GM12878 (cell line): ENCODE data around the gene IRF1. TPM values are rescaled to one million over a fixed set of nuclear protein-coding genes. Genes with fewer than 3 reads are reported as not detected.

Experiments
- ATAC-seq: fragments of 200-7000 bp; cut with Tn5 transposase; 3 replicates; pipeline ENCODE4 v1.9.1; 2020; ENCODE audit warnings: mild to moderate bottlenecking, moderate library complexity
- BruUV-seq: library from RNA; stranded (reverse); fragments of 400-500 nt; replicated peaks from 2 replicates; lab custom pipeline; 2021; lab: Mats Ljungman, UMichigan
- CTCF ChIA-PET: fragments of 300-600 bp; sonication (Branson Sonifier 250); formaldehyde crosslinking; extraction: SDS; loops from one replicate; lab custom pipeline; 2021; ENCODE audit warnings: inconsistent platforms; lab: Yijun Ruan, JAX
- POLR2A ChIA-PET: fragments of 350-600 bp; formaldehyde crosslinking; extraction: SDS; loops from one replicate; lab custom pipeline; 2021; ENCODE audit warnings: inconsistent platforms; lab: Charles Lee
- RAD21 ChIA-PET: fragments of 300-600 bp; sonication (Branson Sonifier 250); formaldehyde crosslinking; loops from one replicate; lab custom pipeline; 2023; ENCODE audit warnings: antibody characterized with exemption; ENCODE audit not compliant: unreplicated experiment; lab: Charles Lee
- SMC1A ChIA-PET: fragments of 300-600 bp; sonication (Branson Sonifier 250); formaldehyde crosslinking; loops from one replicate; lab custom pipeline; 2023; ENCODE audit not compliant: unreplicated experiment, uncharacterized antibody; lab: Charles Lee
- DNase-seq: peaks from one replicate; pipeline ENCODE4 v3.0.0-alpha.2; 2011; ENCODE audit warnings: low read depth, low spot score
- FAIRE-seq: peaks from 3 replicates; lab custom pipeline; 2011; peaks lifted over from hg19 to GRCh38; lab: Jason Lieb, UNC
- H2AFZ ChIP-seq: 2 replicates; pipeline ENCODE4 v1.6.0; 2011; ENCODE audit warnings: low read depth, low read length, control low read depth; ENCODE audit not compliant: control insufficient read depth
- H3K27ac ChIP-seq: 2 replicates; pipeline ENCODE4 v1.5.1; 2011; ENCODE audit warnings: control low read depth; ENCODE audit not compliant: control insufficient read depth, insufficient read depth
- H3K27me3 ChIP-seq, 2 experiments: replicated peaks in 1 of 2; 2 replicates each; pipeline versions ENCODE4 v1.6.0 to v1.6.1; 2011; ENCODE audit warnings: low read length in 1 of 2; ENCODE audit not compliant: control insufficient read depth in 2 of 2, insufficient read depth in 2 of 2
- H3K36me3 ChIP-seq, 2 experiments: 2 replicates each; pipeline ENCODE4 v1.5.1; 2011; ENCODE audit warnings: low read length in 1 of 2; ENCODE audit not compliant: control insufficient read depth in 2 of 2, insufficient read depth in 2 of 2
- H3K4me1 ChIP-seq: 2 replicates; pipeline ENCODE4 v1.6.1; 2011; ENCODE audit warnings: mild to moderate bottlenecking, low read length, moderate library complexity, mixed read lengths; ENCODE audit not compliant: control insufficient read depth, insufficient read depth
- H3K4me2 ChIP-seq: 2 replicates; pipeline ENCODE4 v1.6.0; 2011; ENCODE audit warnings: control low read depth; ENCODE audit not compliant: control insufficient read depth, insufficient read depth
- H3K4me3 ChIP-seq: fragments of 200-600 bp; sonication (generic); 2 replicates; pipeline ENCODE4 v1.5.1; 2016
- H3K79me2 ChIP-seq: 2 replicates; pipeline ENCODE4 v1.6.0; 2011; ENCODE audit warnings: low read length; ENCODE audit not compliant: control insufficient read depth, insufficient read depth
- H3K9ac ChIP-seq: 2 replicates; pipeline ENCODE4 v1.8.0; 2011; ENCODE audit warnings: low read length, control low read depth, mixed read lengths; ENCODE audit not compliant: control insufficient read depth, insufficient read depth
- H3K9me3 ChIP-seq: replicated peaks from 3 replicates; pipeline ENCODE4 v1.5.1; 2011; ENCODE audit warnings: mild to moderate bottlenecking, low read length; ENCODE audit not compliant: control insufficient read depth, insufficient read depth
- H4K20me1 ChIP-seq: 2 replicates; pipeline ENCODE4 v1.6.0; 2011; ENCODE audit not compliant: control insufficient read depth, insufficient read depth
- CREB1 ChIP-seq: IDR thresholded peaks from 2 replicates; pipeline ENCODE4 v1.6.1; 2012; ENCODE audit warnings: low read depth, mild to moderate bottlenecking, inconsistent platforms
- EZH2 ChIP-seq: IDR thresholded peaks from 2 replicates; pipeline ENCODE4 v1.6.1; 2012; ENCODE audit warnings: low read depth, mild to moderate bottlenecking, control low read depth, inconsistent platforms, low read length, borderline replicate concordance; ENCODE audit not compliant: control insufficient read depth
- JUNB ChIP-seq: IDR thresholded peaks from 2 replicates; pipeline ENCODE4 v1.6.1; 2016; ENCODE audit warnings: antibody characterized with exemption, mild to moderate bottlenecking
- JUND ChIP-seq: IDR thresholded peaks from 2 replicates; pipeline ENCODE4 v1.6.1; 2012; ENCODE audit warnings: low read depth, mild to moderate bottlenecking, low read length, improper control_type of control experiment, moderate library complexity
- LARP7 ChIP-seq: fragments of 450-650 bp; IDR thresholded peaks from 2 replicates; pipeline ENCODE4 v1.6.1; 2017; ENCODE audit warnings: mild to moderate bottlenecking
- MYC ChIP-seq: IDR thresholded peaks from 2 replicates; pipeline ENCODE4 v1.6.1; 2011; ENCODE audit warnings: mild to moderate bottlenecking, low read length, moderate library complexity, inconsistent platforms; ENCODE audit not compliant: insufficient read depth, insufficient replicate concordance, insufficient read length, severe bottlenecking
- SMAD5 ChIP-seq: IDR thresholded peaks from 2 replicates; pipeline ENCODE4 v1.6.1; 2016; ENCODE audit warnings: antibody characterized with exemption, low read depth
- TCF12 ChIP-seq: IDR thresholded peaks from 2 replicates; pipeline ENCODE4 v1.6.1; 2011; ENCODE audit warnings: low read depth, mild to moderate bottlenecking, low read length
- ZBED1 ChIP-seq: IDR thresholded peaks from 2 replicates; pipeline ENCODE4 v1.6.1; 2016; ENCODE audit warnings: borderline replicate concordance
- ZBTB40 ChIP-seq: fragments of 450-650 bp; IDR thresholded peaks from 2 replicates; pipeline ENCODE4 v1.6.1; 2016; ENCODE audit warnings: mild to moderate bottlenecking, moderate library complexity, borderline replicate concordance
- ZZZ3 ChIP-seq: IDR thresholded peaks from 2 replicates; pipeline ENCODE4 v1.6.1; 2011; ENCODE audit warnings: low read depth; ENCODE audit not compliant: control insufficient read depth, insufficient read length
- WGBS: methylation state at CpG from one replicate; pipeline ENCODE4 v1.1.6; 2016; ENCODE audit warnings: low lambda C conversion rate; ENCODE audit not compliant: insufficient replicate concordance, insufficient coverage; ENCODE audit errors: missing lambda C conversion rate; 5-methylcytosine and 5-hydroxymethylcytosine counted together
- in situ Hi-C: fragments of 300-500 bp; cut with MboI; formaldehyde crosslinking; loops from 9 replicates; pipeline ENCODE4 v1.14.3; 2018; ENCODE audit warnings: mixed read lengths
- intact Hi-C: fragments of 100-400 bp; cut with micrococcal nuclease; formaldehyde crosslinking; loops from one replicate; pipeline ENCODE4 v1.14.2; 2022; ENCODE audit not compliant: unreplicated experiment
- polyA plus RNA-seq, 11 experiments: library from polyadenylated mRNA; depleted of rRNA in 4 of 11; unstranded in 6 of 11; stranded (reverse) in 5 of 11; fragments of >200 nt; fragmentation: Nextera tagmentation in 4 of 11; fragmentation: Illumina TruSeq in 1 of 11; extraction: Ambion mirVana in 4 of 11; extraction: Trizol in 1 of 11; gene quantifications; 1 replicate in 1 of 11; 2 replicates in 10 of 11; pipeline versions ENCODE4 v1.2.1 to v1.2.3, GENCODE V29; 2011 to 2016; ENCODE audit warnings: inconsistent platforms in 2 of 11, missing spikeins in 2 of 11, low read depth in 1 of 11
- total RNA-seq, 4 experiments: library from RNA; depleted of rRNA in 3 of 4; stranded (reverse); fragments of >200 nt in 3 of 4; fragmentation: Illumina TruSeq in 1 of 4; extraction: Trizol in 1 of 4; gene quantifications; 2 replicates each; pipeline versions ENCODE4 v1.2.1 to v1.2.3, GENCODE V29; 2013 to 2021
- TF ChIP-seq, protein P1 (sequence below): IDR thresholded peaks from 2 replicates; pipeline ENCODE4 v1.6.1; 2012; ENCODE audit warnings: low read depth, low read length, improper control_type of control experiment
- TF ChIP-seq, protein P2 (sequence below): fragments of 450-650 bp; IDR thresholded peaks from 2 replicates; pipeline ENCODE4 v1.6.1; 2017; ENCODE audit warnings: borderline replicate concordance

The IRF1 gene
- total and polyA plus RNA-seq, 10 of the 15 experiments (the other 5 are each of a cell fraction or from before 2014, with no cell fraction given) = 6.9 to 68.0 (median 49.6) TPM

DNA sequence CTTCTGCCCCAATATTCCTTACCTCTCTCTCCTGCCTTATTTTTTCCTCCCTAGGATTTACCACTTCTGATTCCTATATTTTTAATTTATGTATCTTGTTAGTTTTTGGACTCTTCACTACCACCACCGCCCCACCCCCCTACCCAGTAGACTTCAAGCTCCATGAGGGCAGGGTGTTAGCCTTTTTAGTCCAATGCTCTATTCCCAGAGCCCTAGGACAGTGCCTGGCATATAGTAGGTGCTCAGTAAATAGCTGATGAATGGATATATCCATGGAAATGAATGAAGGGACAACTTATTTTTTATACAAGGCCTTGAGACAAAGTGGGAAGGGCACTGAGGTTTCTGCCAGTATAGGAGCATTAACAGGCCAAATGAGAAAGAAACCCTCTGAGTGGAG, 41.5 kb downstream of the IRF1 start (continued):
- TF ChIP-seq, protein P1, sequence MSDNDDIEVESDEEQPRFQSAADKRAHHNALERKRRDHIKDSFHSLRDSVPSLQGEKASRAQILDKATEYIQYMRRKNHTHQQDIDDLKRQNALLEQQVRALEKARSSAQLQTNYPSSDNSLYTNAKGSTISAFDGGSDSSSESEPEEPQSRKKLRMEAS = no peak
- TF ChIP-seq ZZZ3 (no peak), ZBED1 (no peak), CREB1 (no peak), TCF12 (no peak), MYC (no peak), LARP7 (no peak), EZH2 (no peak)
- TF ChIP-seq, protein P2, sequence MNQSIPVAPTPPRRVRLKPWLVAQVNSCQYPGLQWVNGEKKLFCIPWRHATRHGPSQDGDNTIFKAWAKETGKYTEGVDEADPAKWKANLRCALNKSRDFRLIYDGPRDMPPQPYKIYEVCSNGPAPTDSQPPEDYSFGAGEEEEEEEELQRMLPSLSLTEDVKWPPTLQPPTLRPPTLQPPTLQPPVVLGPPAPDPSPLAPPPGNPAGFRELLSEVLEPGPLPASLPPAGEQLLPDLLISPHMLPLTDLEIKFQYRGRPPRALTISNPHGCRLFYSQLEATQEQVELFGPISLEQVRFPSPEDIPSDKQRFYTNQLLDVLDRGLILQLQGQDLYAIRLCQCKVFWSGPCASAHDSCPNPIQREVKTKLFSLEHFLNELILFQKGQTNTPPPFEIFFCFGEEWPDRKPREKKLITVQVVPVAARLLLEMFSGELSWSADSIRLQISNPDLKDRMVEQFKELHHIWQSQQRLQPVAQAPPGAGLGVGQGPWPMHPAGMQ = no peak

GRCh38 chr5:132447196-132447595, 43.4 kb downstream of the IRF1 start:
- Histone ChIP-seq H3K9ac (no peak overlapping the region), H3K27me3 (no peaks in the 10 kb centered on the region), H3K4me1 (peaks cover 10% of the 10 kb centered on the region), H2AFZ (no peak overlapping the region), H3K4me3 (no peak overlapping the region), H3K9me3 (no peaks in the 10 kb centered on the region), H3K36me3 (peaks cover 14 to 24% of the 10 kb centered on the region in 2 experiments), H3K4me2 (no peak overlapping the region), H3K27ac (no peak overlapping the region), H3K79me2 (peaks cover 13% of the 10 kb centered on the region), H4K20me1 (peaks cover 2% of the 10 kb centered on the region; the same call in 1 of the 2 replicates)
- TF ChIP-seq ZBTB40 = no peak
- no peak for TF ChIP-seq SMAD5
- TF ChIP-seq JUNB = no peak
- TF ChIP-seq JUND = no peak
- WGBS = 31% methylated on average over 2 of the region's 2 CpGs
- ChIA-PET CTCF (interaction anchor here (0.7 to 1.4 kb wide), 3 partner anchors 8 to 22 kb away, joined by 3 to 6 read pairs (median 3); no protein-coding TSS in a partner anchor), RAD21 (interaction anchor here (0.9 to 1.8 kb wide), 6 partner anchors 9 to 40 kb away, joined by 3 to 7 read pairs (median 3); no protein-coding TSS in a partner anchor), POLR2A (interaction anchor here (0.9 to 1.4 kb wide), 3 partner anchors 8 to 19 kb away, joined by 4 to 11 read pairs (median 5); no protein-coding TSS in a partner anchor), SMC1A (interaction anchor here (0.8 to 2.0 kb wide), 11 partner anchors 9 to 48 kb away, joined by 3 to 16 read pairs (median 5); no protein-coding TSS in a partner anchor)
- FAIRE-seq (no peak), ATAC-seq (no peak), DNase-seq (no peak)
- intact Hi-C loops (no loop called here), in situ Hi-C loops (no loop called here)
- no TSS peak for BruUV-seq
